ENCODE results near the gene VMAC. TPM values are rescaled to one million over a fixed set of nuclear protein-coding genes. Genes with fewer than 3 reads are reported as not detected.
A peak's percentile ranks its signal among the peaks of the same experiment; 100 is the strongest.

Gene VMAC
- total and polyA plus RNA-seq, 9 of the 15 experiments (the other 6 are each of a cell fraction or from before 2014, with no cell fraction given): 0.03 to 3.4 (median 1.1) TPM

DNA sequence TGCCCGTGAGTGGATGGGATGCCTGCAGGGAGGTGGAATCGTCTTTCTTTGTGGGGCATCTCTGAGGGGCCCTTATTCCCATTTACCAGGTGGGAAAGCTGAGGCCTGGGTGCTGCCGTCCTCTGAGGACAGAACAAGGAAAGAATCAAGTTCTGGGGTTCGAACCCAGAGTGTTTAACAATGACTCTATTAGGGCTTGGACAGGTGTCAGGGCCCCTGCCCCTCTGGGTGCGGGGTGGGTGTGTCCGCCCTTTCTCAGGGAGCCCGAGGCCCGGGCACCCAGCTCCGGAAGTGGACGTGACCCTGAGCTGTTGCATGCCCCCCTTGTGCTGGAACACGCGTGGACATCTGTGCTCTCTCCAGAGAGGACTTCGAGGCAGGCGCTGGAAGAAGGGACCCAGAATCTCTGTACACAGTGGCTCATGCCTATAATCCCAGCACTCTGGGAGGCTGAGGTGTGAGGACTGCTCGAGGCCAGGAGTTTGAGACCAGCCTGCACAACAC is 11.8 kb upstream of the VMAC start (continued):
- TF ChIP-seq, protein P1, sequence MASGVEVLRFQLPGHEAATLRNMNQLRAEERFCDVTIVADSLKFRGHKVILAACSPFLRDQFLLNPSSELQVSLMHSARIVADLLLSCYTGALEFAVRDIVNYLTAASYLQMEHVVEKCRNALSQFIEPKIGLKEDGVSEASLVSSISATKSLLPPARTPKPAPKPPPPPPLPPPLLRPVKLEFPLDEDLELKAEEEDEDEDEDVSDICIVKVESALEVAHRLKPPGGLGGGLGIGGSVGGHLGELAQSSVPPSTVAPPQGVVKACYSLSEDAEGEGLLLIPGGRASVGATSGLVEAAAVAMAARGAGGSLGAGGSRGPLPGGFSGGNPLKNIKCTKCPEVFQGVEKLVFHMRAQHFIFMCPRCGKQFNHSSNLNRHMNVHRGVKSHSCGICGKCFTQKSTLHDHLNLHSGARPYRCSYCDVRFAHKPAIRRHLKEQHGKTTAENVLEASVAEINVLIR (CRISPR knock-in tag; IDR thresholded peaks at IDR 0.05): no peak
- no peak for TF ChIP-seq RBM17 (IDR thresholded peaks at IDR 0.05; ENCODE audit: borderline replicate concordance, low read depth, low read length)
- TF ChIP-seq, protein P2, sequence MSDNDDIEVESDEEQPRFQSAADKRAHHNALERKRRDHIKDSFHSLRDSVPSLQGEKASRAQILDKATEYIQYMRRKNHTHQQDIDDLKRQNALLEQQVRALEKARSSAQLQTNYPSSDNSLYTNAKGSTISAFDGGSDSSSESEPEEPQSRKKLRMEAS (CRISPR knock-in tag; IDR thresholded peaks at IDR 0.05): no peak
- TF ChIP-seq, protein P3, sequence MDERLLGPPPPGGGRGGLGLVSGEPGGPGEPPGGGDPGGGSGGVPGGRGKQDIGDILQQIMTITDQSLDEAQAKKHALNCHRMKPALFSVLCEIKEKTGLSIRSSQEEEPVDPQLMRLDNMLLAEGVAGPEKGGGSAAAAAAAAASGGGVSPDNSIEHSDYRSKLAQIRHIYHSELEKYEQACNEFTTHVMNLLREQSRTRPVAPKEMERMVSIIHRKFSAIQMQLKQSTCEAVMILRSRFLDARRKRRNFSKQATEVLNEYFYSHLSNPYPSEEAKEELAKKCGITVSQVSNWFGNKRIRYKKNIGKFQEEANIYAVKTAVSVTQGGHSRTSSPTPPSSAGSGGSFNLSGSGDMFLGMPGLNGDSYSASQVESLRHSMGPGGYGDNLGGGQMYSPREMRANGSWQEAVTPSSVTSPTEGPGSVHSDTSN (CRISPR knock-in tag; IDR thresholded peaks at IDR 0.05; ENCODE audit: low read depth): no peak
- TF ChIP-seq, protein P3 (tag; conservative IDR thresholded peaks at IDR 0.05; ENCODE audit: low read depth): no peak
- TF ChIP-seq, protein P4, sequence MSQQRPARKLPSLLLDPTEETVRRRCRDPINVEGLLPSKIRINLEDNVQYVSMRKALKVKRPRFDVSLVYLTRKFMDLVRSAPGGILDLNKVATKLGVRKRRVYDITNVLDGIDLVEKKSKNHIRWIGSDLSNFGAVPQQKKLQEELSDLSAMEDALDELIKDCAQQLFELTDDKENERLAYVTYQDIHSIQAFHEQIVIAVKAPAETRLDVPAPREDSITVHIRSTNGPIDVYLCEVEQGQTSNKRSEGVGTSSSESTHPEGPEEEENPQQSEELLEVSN (IDR thresholded peaks at IDR 0.05; ENCODE audit: borderline replicate concordance in 1 of 2, extremely low read depth in 1 of 2, insufficient read depth in 1 of 2, insufficient read length in 1 of 2, low read depth in 1 of 2, low read length in 1 of 2, poor library complexity in 1 of 2, severe bottlenecking in 1 of 2): peak in 1 of 2 experiments; percentile 12
- TF ChIP-seq DACH1 (IDR thresholded peaks at IDR 0.05; ENCODE audit: partially characterized antibody): no peak
- no peak for TF ChIP-seq PHF8 (IDR thresholded peaks at IDR 0.05; ENCODE audit: borderline replicate concordance, low read length)
- no peak for TF ChIP-seq RCOR1 (IDR thresholded peaks at IDR 0.05; ENCODE audit: borderline replicate concordance in 1 of 2, low read depth in 2 of 2, low read length in 2 of 2)
- peak; percentile 12; the same call in 1 of the 2 replicates for TF ChIP-seq POLR2AphosphoS5 (IDR thresholded peaks at IDR 0.05; ENCODE audit: control insufficient read depth, insufficient read depth, low read depth, low read length)
- no peak for TF ChIP-seq RBFOX2 (IDR thresholded peaks at IDR 0.05; ENCODE audit: low read depth, low read length)
